ENCODE results near the gene SHANK2. TPM values are rescaled to one million over a fixed set of nuclear protein-coding genes. Genes with fewer than 3 reads are reported as not detected.

SHANK2 gene
- total and polyA plus RNA-seq, 11 donors: under 0.01 to 1.5 (median 0.31) TPM; not detected in 5

DNA sequence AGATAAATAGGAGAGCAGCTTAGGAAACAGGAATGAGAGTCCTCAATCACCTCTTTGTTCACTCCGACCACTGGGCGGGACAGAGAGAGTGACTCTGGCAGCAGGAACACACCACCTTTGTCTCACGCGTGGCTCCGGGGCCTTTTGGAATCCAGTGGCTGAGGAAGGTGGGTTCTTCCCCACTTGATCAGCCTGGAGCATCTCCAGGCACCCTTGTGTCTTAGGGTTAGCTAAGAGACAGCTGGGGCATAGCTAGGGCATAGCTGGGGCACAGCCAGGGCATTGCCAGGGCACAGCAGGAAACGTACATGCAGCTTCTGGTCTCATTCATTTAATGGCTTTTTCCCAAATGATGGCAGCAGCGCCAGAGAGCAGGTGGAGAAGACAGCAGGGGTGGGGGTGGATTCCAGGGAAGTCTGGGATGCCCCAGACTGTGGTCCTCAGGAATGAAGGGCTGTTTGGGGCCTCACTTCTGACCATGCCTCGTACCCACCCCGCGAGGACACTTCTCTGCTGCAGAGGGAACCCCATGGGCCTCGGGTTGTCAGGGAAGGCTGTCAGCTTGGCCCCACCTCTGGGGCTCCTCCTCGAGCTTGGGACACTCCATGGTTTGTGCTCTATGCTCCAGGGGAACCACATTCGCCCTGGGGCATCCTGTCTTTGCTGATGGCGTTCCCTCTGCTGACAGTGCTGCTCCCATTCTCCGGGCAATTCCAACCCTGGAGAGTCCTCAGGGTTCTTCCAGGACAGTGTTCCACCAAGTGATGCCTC, 30.4 kb upstream of the SHANK2 start:
- Histone ChIP-seq H3K4me1 (no peaks in the 10 kb centered on the region), H3K36me3 (no peaks in the 10 kb centered on the region), H3K27ac (no peak overlapping the region), H3K9me3 (no peaks in the 10 kb centered on the region), H3K4me3 (no peak overlapping the region), H3K27me3 (peaks cover 0 to 23% (median 0%) of the 10 kb centered on the region in 9 donors)
- ATAC-seq (no peak), DNase-seq (no peak)
- TF ChIP-seq, protein P1, sequence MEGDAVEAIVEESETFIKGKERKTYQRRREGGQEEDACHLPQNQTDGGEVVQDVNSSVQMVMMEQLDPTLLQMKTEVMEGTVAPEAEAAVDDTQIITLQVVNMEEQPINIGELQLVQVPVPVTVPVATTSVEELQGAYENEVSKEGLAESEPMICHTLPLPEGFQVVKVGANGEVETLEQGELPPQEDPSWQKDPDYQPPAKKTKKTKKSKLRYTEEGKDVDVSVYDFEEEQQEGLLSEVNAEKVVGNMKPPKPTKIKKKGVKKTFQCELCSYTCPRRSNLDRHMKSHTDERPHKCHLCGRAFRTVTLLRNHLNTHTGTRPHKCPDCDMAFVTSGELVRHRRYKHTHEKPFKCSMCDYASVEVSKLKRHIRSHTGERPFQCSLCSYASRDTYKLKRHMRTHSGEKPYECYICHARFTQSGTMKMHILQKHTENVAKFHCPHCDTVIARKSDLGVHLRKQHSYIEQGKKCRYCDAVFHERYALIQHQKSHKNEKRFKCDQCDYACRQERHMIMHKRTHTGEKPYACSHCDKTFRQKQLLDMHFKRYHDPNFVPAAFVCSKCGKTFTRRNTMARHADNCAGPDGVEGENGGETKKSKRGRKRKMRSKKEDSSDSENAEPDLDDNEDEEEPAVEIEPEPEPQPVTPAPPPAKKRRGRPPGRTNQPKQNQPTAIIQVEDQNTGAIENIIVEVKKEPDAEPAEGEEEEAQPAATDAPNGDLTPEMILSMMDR (IDR thresholded peaks at IDR 0.05): no peak
- no peak for TF ChIP-seq POLR2A (IDR thresholded peaks at IDR 0.05)
- 64 to 75% (median 73%) methylated on average over 12 to 15 of the region's 15 CpGs for WGBS, 4 donors
- intact Hi-C loops (cut with DNase I): loop anchor here in 1 of 10 donors (10.0 kb wide), 1 partner anchor 62 kb away; no protein-coding TSS in a partner anchor

GRCh38 chr11:71281831-71282230, 29.5 kb upstream of the SHANK2 start:
- 79 to 87% (median 82%) methylated on average over 7 of the region's 7 CpGs for WGBS, 4 donors
- H3K4me3 ChIP-seq: no peak overlapping the region
- no peaks in the 10 kb centered on the region for H3K4me1 ChIP-seq
- peaks cover 0 to 23% (median 0%) of the 10 kb centered on the region in 9 donors for H3K27me3 ChIP-seq
- ATAC-seq: no peak
- H3K9me3 ChIP-seq: no peaks in the 10 kb centered on the region
- H3K27ac ChIP-seq: no peak overlapping the region
- no peaks in the 10 kb centered on the region for H3K36me3 ChIP-seq
- DNase-seq: no peak
- TF ChIP-seq, protein P1 (IDR thresholded peaks at IDR 0.05): no peak
- no peak for TF ChIP-seq POLR2A (IDR thresholded peaks at IDR 0.05)
- intact Hi-C loops (cut with DNase I): loop anchor here in 1 of 10 donors (10.0 kb wide), 1 partner anchor 63 kb away; no protein-coding TSS in a partner anchor

DNA sequence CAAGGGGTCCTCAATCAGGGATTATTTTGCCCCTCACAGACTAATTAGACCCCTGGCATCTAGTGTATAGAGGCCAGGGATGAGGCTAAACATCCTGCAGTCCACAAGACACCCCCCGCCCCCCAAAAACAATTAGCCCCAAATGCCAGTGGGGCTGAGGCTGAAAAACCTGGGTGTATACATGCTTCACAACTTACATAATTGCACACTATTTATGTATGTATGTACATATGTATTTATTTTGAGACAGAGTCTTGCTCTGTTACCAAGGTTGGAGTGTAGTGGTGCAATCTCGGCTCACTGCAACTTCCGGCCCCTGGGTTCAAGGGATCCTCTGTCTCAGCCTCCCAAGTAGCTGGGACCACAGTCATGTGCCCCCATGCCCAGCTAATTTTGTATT, 28.8 kb upstream of the SHANK2 start:
- Histone ChIP-seq H3K36me3 (no peaks in the 10 kb centered on the region), H3K27me3 (peaks cover 0 to 23% (median 0%) of the 10 kb centered on the region in 9 donors), H3K4me3 (no peak overlapping the region), H3K9me3 (no peaks in the 10 kb centered on the region), H3K4me1 (no peaks in the 10 kb centered on the region), H3K27ac (no peak overlapping the region)
- WGBS, 4 donors: 91 to 97% (median 92%) methylated on average over 3 of the region's 3 CpGs
- intact Hi-C loops (cut with DNase I): loop anchor here in 1 of 10 donors (10.0 kb wide), 1 partner anchor 64 kb away; no protein-coding TSS in a partner anchor
- no peak for TF ChIP-seq POLR2A (IDR thresholded peaks at IDR 0.05)
- TF ChIP-seq, protein P1 (IDR thresholded peaks at IDR 0.05): no peak
- ATAC-seq (no peak), DNase-seq (no peak)

DNA sequence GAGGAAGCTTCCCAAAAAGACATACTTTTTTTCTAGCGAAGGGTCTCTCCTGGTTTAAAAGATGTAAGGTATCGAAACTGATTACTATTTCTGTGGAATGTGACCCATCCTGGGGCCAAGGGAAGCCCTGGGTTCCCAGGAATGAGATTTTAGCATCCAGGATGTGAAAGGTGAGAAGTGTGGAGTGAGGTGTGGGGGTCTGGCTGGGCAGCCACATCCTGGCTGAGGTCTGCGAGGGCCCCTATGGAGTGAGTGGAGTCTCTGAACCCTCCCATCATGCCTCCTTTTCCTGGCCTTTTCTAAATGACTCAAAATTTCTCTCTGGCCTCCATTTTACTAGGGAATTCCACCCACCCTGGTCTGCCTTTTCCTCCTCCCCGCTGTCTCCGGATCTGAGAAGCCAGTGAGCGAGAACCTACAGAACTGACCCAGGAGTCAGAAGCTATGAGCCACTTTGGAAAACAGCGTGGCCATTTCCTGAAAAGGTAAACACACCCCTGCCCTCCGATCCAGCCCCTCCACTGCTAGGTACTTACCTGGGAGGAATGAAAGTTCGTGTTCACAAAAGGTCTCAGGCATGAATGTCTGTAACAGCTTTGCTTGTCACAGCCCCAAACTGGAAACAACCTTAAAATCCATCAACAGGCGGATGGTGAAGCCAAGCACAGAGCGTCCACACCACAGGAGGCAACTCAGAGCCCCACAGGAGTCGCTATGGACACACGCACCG, 27.7 kb upstream of the SHANK2 start:
- intact Hi-C loops (cut with DNase I): loop anchor here in 1 of 10 donors (10.0 kb wide), 1 partner anchor 65 kb away; no protein-coding TSS in a partner anchor
- WGBS, 4 donors: 57 to 69% (median 66%) methylated on average over 12 to 14 of the region's 14 CpGs
- Histone ChIP-seq H3K36me3 (no peaks in the 10 kb centered on the region), H3K27me3 (peaks cover 0 to 21% (median 0%) of the 10 kb centered on the region in 9 donors), H3K4me1 (no peaks in the 10 kb centered on the region), H3K9me3 (no peaks in the 10 kb centered on the region), H3K27ac (no peak overlapping the region), H3K4me3 (no peak overlapping the region)
- DNase-seq (no peak), ATAC-seq (no peak)
- TF ChIP-seq, protein P1 (IDR thresholded peaks at IDR 0.05): no peak
- TF ChIP-seq POLR2A (IDR thresholded peaks at IDR 0.05): no peak
